ENCODE data around the gene TNFAIP2. TPM values are rescaled to one million over a fixed set of nuclear protein-coding genes. Genes with fewer than 3 reads are reported as not detected.

Gene TNFAIP2
- polyA plus RNA-seq, result 38.5 and 45.9 TPM in 2 replicates

GRCh38 chr14:103122947-103123633 lies at the start of gene TNFAIP2:
TNFAIP2 (plus strand) TSS chr14:103123461; CDS start chr14:103126458, 2,997 bp downstream.

GRCh38 chr14:103084021-103084919 lies 39.0 kb upstream of the TNFAIP2 start, which contains the start of gene LBHD2:
LBHD2 (plus strand) TSS chr14:103084210; CDS start chr14:103086013, 1,803 bp downstream.

GRCh38 chr14:103094406-103095209 lies 28.7 kb upstream of the TNFAIP2 start, which contains the start of gene EXOC3L4:
EXOC3L4 (plus strand) TSS chr14:103094725; CDS start chr14:103100220, 5,495 bp downstream.

Other genes starting within 250 kb of the TNFAIP2 start
- not detected in 2 replicates for gene AMN, start 200.8 kb upstream of the TNFAIP2 start, polyA plus RNA-seq
- gene CDC42BPB, start 65.9 kb upstream of the TNFAIP2 start, polyA plus RNA-seq, result 2.2 and 3.0 TPM in 2 replicates
- gene LBHD2, start 39.3 kb upstream of the TNFAIP2 start, polyA plus RNA-seq, result 1.2 TPM in 1 of 2 replicates, not detected in the other
- not detected in 2 replicates for gene EXOC3L4, start 28.7 kb upstream of the TNFAIP2 start, polyA plus RNA-seq
- 483 and 751 TPM in 2 replicates for gene EIF5, start 210.8 kb downstream of the TNFAIP2 start, polyA plus RNA-seq